Measurements from ENCODE around the gene OR1A1.

- TF ChIP-seq POLR2AphosphoS5 (IDR thresholded peaks at IDR 0.05) = no peak
- TF ChIP-seq, protein P1, sequence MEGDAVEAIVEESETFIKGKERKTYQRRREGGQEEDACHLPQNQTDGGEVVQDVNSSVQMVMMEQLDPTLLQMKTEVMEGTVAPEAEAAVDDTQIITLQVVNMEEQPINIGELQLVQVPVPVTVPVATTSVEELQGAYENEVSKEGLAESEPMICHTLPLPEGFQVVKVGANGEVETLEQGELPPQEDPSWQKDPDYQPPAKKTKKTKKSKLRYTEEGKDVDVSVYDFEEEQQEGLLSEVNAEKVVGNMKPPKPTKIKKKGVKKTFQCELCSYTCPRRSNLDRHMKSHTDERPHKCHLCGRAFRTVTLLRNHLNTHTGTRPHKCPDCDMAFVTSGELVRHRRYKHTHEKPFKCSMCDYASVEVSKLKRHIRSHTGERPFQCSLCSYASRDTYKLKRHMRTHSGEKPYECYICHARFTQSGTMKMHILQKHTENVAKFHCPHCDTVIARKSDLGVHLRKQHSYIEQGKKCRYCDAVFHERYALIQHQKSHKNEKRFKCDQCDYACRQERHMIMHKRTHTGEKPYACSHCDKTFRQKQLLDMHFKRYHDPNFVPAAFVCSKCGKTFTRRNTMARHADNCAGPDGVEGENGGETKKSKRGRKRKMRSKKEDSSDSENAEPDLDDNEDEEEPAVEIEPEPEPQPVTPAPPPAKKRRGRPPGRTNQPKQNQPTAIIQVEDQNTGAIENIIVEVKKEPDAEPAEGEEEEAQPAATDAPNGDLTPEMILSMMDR (IDR thresholded peaks at IDR 0.05; ENCODE audit: poor library complexity, severe bottlenecking) = no peak
- no peak for TF ChIP-seq EZH2 (IDR thresholded peaks at IDR 0.05; ENCODE audit: borderline replicate concordance, insufficient read depth, low read length, poor library complexity, severe bottlenecking)
- no peak for TF ChIP-seq REST (IDR thresholded peaks at IDR 0.05; ENCODE audit: borderline replicate concordance)
- TF ChIP-seq TAF1 (IDR thresholded peaks at IDR 0.05; ENCODE audit: low read depth) = no peak
- TF ChIP-seq EP300 (conservative IDR thresholded peaks at IDR 0.05; ENCODE audit: poor library complexity, severe bottlenecking) = no peak
Observed at GRCh38 chr17:3213001-3213400, 5.5 kb downstream of the OR1A1 start.
